ENCODE measurements around the gene PFKFB4.
"Not testable (repeated sequence)": the region's sequence is repeated elsewhere in the genome, so short reads cannot be mapped to it uniquely, and the experiment has no call there.

Gene PFKFB4

GRCh38 chr3:48558493-48559134 lies 2.0 kb upstream of the PFKFB4 start:
- DNase-seq (ENCODE audit: low spot score), result no peak

GRCh38 chr3:48555949-48556795 lies 431 bp downstream of the PFKFB4 start:
- DNase-seq (ENCODE audit: low spot score), result no peak

- no peak for DNase-seq (ENCODE audit: low spot score)
Measured at GRCh38 chr3:48555231-48555948, 1.2 kb downstream of the PFKFB4 start.

DNA sequence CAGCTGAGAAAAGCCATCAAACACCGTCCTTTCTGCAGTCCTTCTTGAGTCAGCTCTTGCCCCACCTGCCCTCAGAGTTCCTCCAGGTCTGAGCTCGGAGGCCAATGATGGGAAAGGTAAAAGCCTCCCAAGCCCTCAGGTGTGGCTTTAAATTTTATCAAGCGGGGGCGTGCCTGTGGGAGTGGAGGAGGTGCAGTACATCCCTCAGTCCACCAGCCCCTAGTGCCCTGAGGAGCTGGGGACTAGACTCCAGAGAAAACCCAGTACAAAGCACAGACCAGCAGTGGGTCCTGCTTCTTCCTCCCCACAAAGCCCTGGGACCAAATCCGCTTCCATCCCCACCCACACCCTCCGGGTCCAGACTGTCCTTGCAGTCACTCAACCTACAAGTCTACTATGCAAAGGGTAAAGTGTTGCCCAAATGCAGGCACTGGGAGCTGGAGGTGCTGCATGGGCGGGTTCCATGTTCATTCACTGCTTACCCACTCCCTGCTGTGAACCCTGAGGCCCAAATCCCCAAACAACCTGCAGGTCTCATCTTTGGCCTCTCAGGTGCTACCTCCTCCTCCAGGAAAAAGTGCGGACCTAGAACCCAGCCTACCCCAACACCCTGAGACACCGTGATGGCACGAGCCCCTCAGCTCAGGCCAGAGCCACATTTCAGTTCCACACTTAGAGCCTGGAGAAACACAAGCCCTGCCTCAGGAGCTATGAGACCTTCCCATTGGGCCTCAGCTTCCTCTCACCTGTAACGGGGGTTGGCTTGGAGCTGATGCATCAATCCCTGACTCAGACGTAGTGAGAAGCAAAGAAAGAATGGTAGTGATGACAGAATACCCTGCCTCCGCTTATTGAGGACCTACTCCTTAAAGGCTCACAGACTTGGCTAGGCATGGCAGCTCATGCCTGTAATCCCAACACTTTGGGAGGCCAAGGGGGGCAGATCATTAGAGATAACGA lies 2.4 kb downstream of the PFKFB4 start:
- DNase-seq (ENCODE audit: low spot score), result no peak

- no peak for DNase-seq (ENCODE audit: low spot score)
Measured at GRCh38 chr3:48553361-48553760, 3.2 kb downstream of the PFKFB4 start.

DNA sequence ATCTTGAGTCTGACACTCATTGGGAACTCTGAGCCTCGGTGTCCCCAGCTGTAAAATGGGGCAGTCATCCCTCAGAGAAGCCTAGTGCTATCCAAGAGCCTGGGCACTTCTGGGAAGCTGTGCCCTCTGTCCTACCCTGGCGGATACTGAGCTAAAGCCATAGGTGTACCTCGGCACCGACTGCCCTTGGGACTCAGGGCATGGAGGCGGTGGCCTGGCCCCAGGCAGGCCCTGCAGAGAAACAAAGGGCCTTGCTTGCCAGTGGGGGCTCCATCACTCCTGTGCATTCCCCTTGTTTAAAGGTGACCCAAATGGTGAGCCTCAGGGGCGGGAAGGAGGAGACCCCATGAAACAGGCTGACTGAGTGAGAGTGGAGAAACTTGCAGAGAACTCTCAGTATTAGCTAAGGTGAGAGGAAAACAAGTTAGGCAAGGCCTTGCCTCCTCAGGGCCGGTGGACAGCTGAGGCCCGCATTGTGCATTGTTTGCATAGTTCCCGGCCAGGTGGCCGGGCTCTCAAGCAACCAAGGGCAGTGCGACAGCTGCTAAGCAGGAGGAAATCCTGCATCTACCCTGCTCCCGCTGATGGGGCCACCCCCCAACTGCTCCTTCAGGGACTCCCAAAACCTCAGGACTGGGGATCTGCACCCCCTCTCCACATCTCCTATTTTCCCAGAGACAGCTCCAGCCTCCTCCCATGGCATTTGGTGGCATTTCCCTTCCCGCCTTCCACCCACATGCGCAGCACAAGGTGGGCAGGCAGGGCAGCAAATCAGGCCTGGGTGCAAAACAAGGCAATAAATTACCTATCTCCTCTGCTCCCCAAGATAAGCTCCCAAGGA lies 4.3 kb downstream of the PFKFB4 start:
- DNase-seq (ENCODE audit: low spot score), result no peak

- DNase-seq (ENCODE audit: low spot score), result not testable (repeated sequence)
Measured at GRCh38 chr3:48551651-48552050, 5.0 kb downstream of the PFKFB4 start.

DNA sequence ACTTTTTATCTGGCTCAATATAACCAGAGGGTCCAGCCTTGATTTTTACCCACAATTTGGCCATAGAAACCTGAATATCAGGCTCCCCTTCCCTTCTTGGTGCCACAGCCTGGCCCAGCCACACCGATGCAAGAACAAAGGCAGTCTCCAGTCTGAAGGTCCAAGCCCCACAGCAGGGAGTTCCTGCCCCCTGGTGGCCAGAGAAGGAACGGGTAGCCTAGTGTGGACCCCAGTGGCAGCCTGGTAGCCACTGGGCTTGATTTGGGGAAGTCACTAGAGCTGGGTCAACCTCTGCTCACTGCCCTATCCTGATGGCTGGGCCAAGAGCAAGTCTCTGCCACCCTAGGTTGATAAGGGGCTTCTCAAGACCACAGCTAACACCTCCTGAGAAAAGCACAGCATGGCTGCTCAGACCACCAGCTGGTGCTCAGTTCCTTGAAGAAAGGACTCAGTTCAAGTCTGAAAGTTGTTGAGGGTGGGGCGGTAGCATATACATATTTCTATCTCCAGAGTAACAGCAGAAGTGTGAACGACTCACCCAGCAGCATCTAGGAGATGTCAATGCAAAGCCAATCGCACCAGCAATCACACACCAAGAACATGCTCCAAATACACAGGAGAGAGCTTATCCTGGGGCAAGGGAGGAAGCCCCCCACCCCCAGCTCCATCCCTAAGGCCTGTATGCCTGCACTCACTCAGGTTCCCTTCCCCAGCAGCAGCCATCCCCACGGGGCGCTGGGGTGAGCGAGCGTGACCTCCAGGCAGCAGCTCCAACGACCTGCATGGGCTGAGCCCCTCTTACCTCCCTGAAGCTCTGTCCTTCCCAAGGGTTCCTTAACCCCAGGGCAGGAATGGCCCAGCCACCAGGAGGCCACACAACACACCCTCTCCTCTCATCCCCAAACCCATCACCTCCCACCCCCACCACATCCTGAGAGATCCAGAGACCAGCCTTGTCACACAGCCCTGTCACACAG lies 7.6 kb downstream of the PFKFB4 start:
- peak; percentile 84 for DNase-seq (ENCODE audit: low spot score)

- DNase-seq (ENCODE audit: low spot score), result no peak
Measured at GRCh38 chr3:48548126-48548525, 8.5 kb downstream of the PFKFB4 start.

GRCh38 chr3:48546203-48546829 lies 10.3 kb downstream of the PFKFB4 start:
- no peak for DNase-seq (ENCODE audit: low spot score)

- DNase-seq (ENCODE audit: low spot score), result no peak
Measured at GRCh38 chr3:48544141-48544540, 12.5 kb downstream of the PFKFB4 start.

- DNase-seq (ENCODE audit: low spot score), result peak; percentile 43
Measured at GRCh38 chr3:48543271-48543866, 13.2 kb downstream of the PFKFB4 start.

DNA sequence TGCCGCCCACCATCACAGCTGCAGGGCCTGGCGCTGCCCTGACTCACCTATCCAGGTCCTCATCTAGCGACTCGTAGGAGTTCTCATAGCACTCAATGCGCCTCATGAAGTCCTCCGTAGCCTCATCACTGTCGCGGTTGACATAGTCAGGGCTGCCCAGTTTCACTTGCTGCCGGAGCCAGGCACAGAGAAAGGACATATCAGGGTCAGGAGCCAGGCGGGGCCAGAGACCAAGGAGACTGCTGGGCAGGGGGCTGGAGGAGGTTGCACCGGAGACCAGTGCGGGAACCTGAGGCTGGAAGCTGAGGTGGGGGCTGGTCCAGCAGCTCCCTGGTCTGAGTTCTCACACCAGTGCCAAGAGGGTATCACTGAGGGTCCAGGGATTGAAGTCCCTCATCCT lies 18.2 kb downstream of the PFKFB4 start:
- DNase-seq (ENCODE audit: low spot score), result no peak

- no peak for DNase-seq (ENCODE audit: low spot score)
Measured at GRCh38 chr3:48536785-48537184, 19.8 kb downstream of the PFKFB4 start.

DNA sequence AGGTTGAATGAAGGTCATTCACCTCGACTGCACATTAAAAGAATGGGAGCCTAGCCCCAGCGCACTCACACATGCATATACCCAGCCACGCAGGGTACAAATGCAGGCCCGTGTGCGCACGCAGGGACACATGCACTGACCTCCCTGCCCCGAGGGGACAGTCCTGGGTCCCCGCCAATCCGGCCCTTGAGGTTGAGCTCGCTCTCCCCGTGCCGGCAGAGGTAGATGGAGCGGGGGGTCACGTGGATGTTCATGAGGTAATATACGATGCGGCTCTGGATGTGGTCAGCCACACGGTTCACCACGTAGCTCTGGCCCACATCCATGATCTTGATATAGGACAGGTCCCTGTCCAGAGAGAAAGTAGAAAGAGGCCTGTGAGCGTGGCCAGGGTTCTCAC lies 20.5 kb downstream of the PFKFB4 start:
- no peak for DNase-seq (ENCODE audit: low spot score)

DNA sequence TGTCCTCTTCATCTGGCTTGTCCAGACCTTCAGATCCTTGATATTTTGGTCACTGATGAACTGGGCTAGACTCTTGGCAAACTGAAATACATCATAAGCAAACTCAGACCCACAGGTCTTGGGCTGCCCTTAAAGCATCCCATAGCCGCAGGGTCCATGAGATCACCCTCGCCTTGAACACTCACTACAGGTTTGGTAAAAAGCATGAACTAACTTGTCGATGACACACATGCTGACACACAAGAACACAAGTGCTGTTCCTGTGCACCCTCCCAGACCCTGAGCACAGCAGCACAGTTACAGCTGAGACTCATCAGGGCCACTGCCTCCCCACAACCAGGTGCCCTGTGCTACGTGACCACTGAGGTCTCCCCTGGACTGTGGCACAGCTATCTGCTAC lies 21.0 kb downstream of the PFKFB4 start:
- DNase-seq (ENCODE audit: low spot score), result no peak

DNA sequence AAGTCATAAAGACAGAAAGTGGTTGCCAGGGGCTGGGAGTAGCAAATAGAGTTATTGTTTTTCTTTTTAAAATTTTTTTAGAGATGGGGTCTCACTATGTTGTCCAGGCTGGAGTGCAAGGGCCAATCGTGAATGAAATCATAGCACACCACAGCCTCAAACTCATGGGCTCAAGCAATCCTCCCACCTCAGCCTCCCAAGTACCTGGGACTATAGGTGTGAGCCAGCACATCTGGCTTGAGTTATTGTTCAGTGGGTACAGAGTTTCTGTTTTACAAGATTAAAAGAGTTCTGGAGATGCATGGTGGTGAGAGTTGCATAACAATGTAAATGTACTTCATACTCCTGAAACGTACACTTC lies 23.6 kb downstream of the PFKFB4 start:
- no peak for DNase-seq (ENCODE audit: low spot score)

GRCh38 chr3:48532271-48532976 lies 24.2 kb downstream of the PFKFB4 start:
- no peak for DNase-seq (ENCODE audit: low spot score)
